ENCODE results near the gene CARD11. TPM values are rescaled to one million over a fixed set of nuclear protein-coding genes. Genes with fewer than 3 reads are reported as not detected.

The CARD11 gene
- total and polyA plus RNA-seq, 2 donors (not counting 1 experiment from before 2014, with no cell fraction given), result 129 to 135 TPM

GRCh38 chr7:2986561-2986960 lies 57.1 kb downstream of the CARD11 start:
- CTCF ChIA-PET, result no interaction called here
- 94% methylated on average over 17 of the region's 18 CpGs for WGBS (ENCODE audit: insufficient coverage)
- Mint-ChIP-seq H3K4me3 (no peak overlapping the region), H3K9me3 (ENCODE audit: insufficient read depth) (peaks cover 4% of the 10 kb centered on the region), H3K27ac (peak overlapping the region; percentile 71), H3K4me1 (peaks cover 60% of the 10 kb centered on the region), H3K27me3 (no peaks in the 10 kb centered on the region)
- Histone ChIP-seq H3K4me2 (replicated peaks; ENCODE audit: low read depth, low read length, poor library complexity, severe bottlenecking) (no peak overlapping the region), H3K27me3 (replicated peaks in 1 of 4; ENCODE audit: control extremely low read depth in 1 of 4, control insufficient read depth in 3 of 4, insufficient read depth in 4 of 4, low read length in 3 of 4) (no peaks in the 10 kb centered on the region), H3K79me2 (ENCODE audit: control insufficient read depth, insufficient read depth, low read length) (peaks cover 99% of the 10 kb centered on the region), H3K9ac (ENCODE audit: low read length) (no peak overlapping the region), H3K27ac (ENCODE audit: low read length in 2 of 2) (no peak overlapping the region), H3K36me3 (replicated peaks in 1 of 2; ENCODE audit: control extremely low read depth in 1 of 2, control insufficient read depth in 1 of 2, extremely low read depth in 1 of 2, insufficient read depth in 2 of 2, low read length in 1 of 2) (peaks cover 0 to 26% of the 10 kb centered on the region in 2 experiments), H3K4me3 (ENCODE audit: control extremely low read depth in 1 of 5, extremely low read depth in 1 of 5, insufficient read depth in 1 of 5, low read depth in 2 of 5, low read length in 4 of 5) (no peak overlapping the region), H3K9me3 (ENCODE audit: control extremely low read depth in 1 of 3, control insufficient read depth in 2 of 3, insufficient read depth in 1 of 3, low read length in 2 of 3) (peaks cover 1 to 26% (median 7%) of the 10 kb centered on the region in 3 donors), H3K4me1 (ENCODE audit: control insufficient read depth in 2 of 2, insufficient read depth in 2 of 2, low read length in 2 of 2) (peaks cover 32 to 52% of the 10 kb centered on the region in 2 donors), H2AFZ (ENCODE audit: insufficient read depth, low read depth, low read length, poor library complexity, severe bottlenecking) (no peak overlapping the region), H4K20me1 (ENCODE audit: control insufficient read depth, insufficient read depth, low read length, poor library complexity, severe bottlenecking) (peaks cover 61% of the 10 kb centered on the region)
- ATAC-seq (ENCODE audit: low read depth), result no peak
- intact Hi-C loops (cut with micrococcal nuclease), result loop anchor here (10.0 kb wide), 1 partner anchor 608 kb away; no protein-coding TSS in a partner anchor
- DNase-seq, result no peak
- TF ChIP-seq EZH2 (IDR thresholded peaks at IDR 0.05; ENCODE audit: borderline replicate concordance, insufficient read depth, low read depth, low read length, poor library complexity, severe bottlenecking) (no peak), CTCF (IDR thresholded peaks at IDR 0.05) (no peak)
- POLR2A ChIA-PET, result no interaction called here

- peak overlapping the region; percentile 52 for H3K4me3 Mint-ChIP-seq
- peaks cover 39 to 59% of the 10 kb centered on the region in 2 donors for H3K4me1 ChIP-seq (ENCODE audit: control insufficient read depth in 2 of 2, insufficient read depth in 2 of 2, low read length in 2 of 2)
- no peak overlapping the region for H3K4me3 ChIP-seq (ENCODE audit: control extremely low read depth in 1 of 5, extremely low read depth in 1 of 5, insufficient read depth in 1 of 5, low read depth in 2 of 5, low read length in 4 of 5)
- TF ChIP-seq EZH2 (IDR thresholded peaks at IDR 0.05; ENCODE audit: borderline replicate concordance, insufficient read depth, low read depth, low read length, poor library complexity, severe bottlenecking), result no peak
- TF ChIP-seq CTCF (IDR thresholded peaks at IDR 0.05), result no peak
- intact Hi-C loops (cut with micrococcal nuclease), result loop anchor here (10.0 kb wide), 1 partner anchor 609 kb away; no protein-coding TSS in a partner anchor
- POLR2A ChIA-PET, result no interaction called here
- no peak overlapping the region for H2AFZ ChIP-seq (ENCODE audit: insufficient read depth, low read depth, low read length, poor library complexity, severe bottlenecking)
- H3K9ac ChIP-seq (ENCODE audit: low read length), result no peak overlapping the region
- ATAC-seq (ENCODE audit: low read depth) (peak; percentile 51), DNase-seq (no peak)
- H3K27me3 ChIP-seq (replicated peaks in 1 of 4; ENCODE audit: control extremely low read depth in 1 of 4, control insufficient read depth in 3 of 4, insufficient read depth in 4 of 4, low read length in 3 of 4), result no peaks in the 10 kb centered on the region
- peaks cover 57% of the 10 kb centered on the region for H4K20me1 ChIP-seq (ENCODE audit: control insufficient read depth, insufficient read depth, low read length, poor library complexity, severe bottlenecking)
- peak overlapping the region; percentile 78 for H3K27ac Mint-ChIP-seq
- H3K4me1 Mint-ChIP-seq, result peaks cover 65% of the 10 kb centered on the region
- H3K27ac ChIP-seq (ENCODE audit: low read length in 2 of 2), result peak overlapping the region in 1 of 2 donors; percentile 59
- H3K9me3 ChIP-seq (ENCODE audit: control extremely low read depth in 1 of 3, control insufficient read depth in 2 of 3, insufficient read depth in 1 of 3, low read length in 2 of 3), result peaks cover 0 to 28% (median 7%) of the 10 kb centered on the region in 3 donors
- H3K4me2 ChIP-seq (replicated peaks; ENCODE audit: low read depth, low read length, poor library complexity, severe bottlenecking), result peak overlapping the region; percentile 0
- CTCF ChIA-PET, result no interaction called here
- H3K36me3 ChIP-seq (replicated peaks in 1 of 2; ENCODE audit: control extremely low read depth in 1 of 2, control insufficient read depth in 1 of 2, extremely low read depth in 1 of 2, insufficient read depth in 2 of 2, low read length in 1 of 2), result peaks cover 0 to 29% of the 10 kb centered on the region in 2 experiments
- H3K79me2 ChIP-seq (ENCODE audit: control insufficient read depth, insufficient read depth, low read length), result peaks cover 99% of the 10 kb centered on the region
- no peaks in the 10 kb centered on the region for H3K27me3 Mint-ChIP-seq
- WGBS (ENCODE audit: insufficient coverage), result 85% methylated on average over 9 of the region's 14 CpGs
- H3K9me3 Mint-ChIP-seq (ENCODE audit: insufficient read depth), result peaks cover 4% of the 10 kb centered on the region
These were observed 57.8 kb downstream of the CARD11 start for GRCh38 chr7:2985866-2986265.
